CD4-positive, alpha-beta memory T cell (primary cell): ENCODE measurements around the gene COX8A. TPM values are rescaled to one million over a fixed set of nuclear protein-coding genes. Genes with fewer than 3 reads are reported as not detected.

Experiments
- CTCF ChIA-PET: fragments of 350-600 bp; sonication (Branson Sonifier 250); formaldehyde crosslinking; loops from one replicate; lab custom pipeline; 2021; ENCODE audit warnings: inconsistent platforms; ENCODE audit not compliant: partially characterized antibody; lab: Charles Lee
- POLR2A ChIA-PET: fragments of 350-600 bp; sonication (Branson Sonifier 250); formaldehyde crosslinking; loops from one replicate; lab custom pipeline; 2021; ENCODE audit not compliant: partially characterized antibody; lab: Charles Lee
- DNase-seq, 5 donors: peaks; one replicate each; pipeline versions ENCODE4 v3.0.0 to v3.0.0-alpha.2; 2020 to 2022; ENCODE audit warnings: mixed read lengths in 1 of 5
- H3K27ac ChIP-seq: one replicate; pipeline ENCODE4 v1.7.0; 2013; ENCODE audit warnings: low read depth, low read length
- H3K27me3 ChIP-seq: 2 replicates; pipeline ENCODE4 v1.7.0; 2013; ENCODE audit warnings: mild to moderate bottlenecking, low read length, moderate library complexity; ENCODE audit not compliant: insufficient read depth
- H3K36me3 ChIP-seq: 2 replicates; pipeline ENCODE4 v1.7.0; 2013; ENCODE audit warnings: mild to moderate bottlenecking, low read length, moderate library complexity; ENCODE audit not compliant: insufficient read depth
- H3K4me1 ChIP-seq: 2 replicates; pipeline ENCODE4 v1.7.0; 2013; ENCODE audit warnings: mild to moderate bottlenecking, low read length, moderate library complexity; ENCODE audit not compliant: insufficient read depth
- H3K4me3 ChIP-seq, 2 donors: one replicate each; pipeline ENCODE4 v1.7.0; 2013; ENCODE audit warnings: low read length in 2 of 2, mild to moderate bottlenecking in 1 of 2
- H3K9me3 ChIP-seq, 2 donors: one replicate each; pipeline ENCODE4 v1.7.0; 2013; ENCODE audit warnings: low read length in 2 of 2, control low read depth in 1 of 2; ENCODE audit not compliant: control insufficient read depth in 1 of 2
- H3K27ac Mint-ChIP-seq, 7 donors: one replicate each; pipeline ENCODE4 v1.8.0; 2020 to 2021; ENCODE audit warnings: mixed read lengths in 7 of 7, mild to moderate bottlenecking in 6 of 7, inconsistent platforms in 3 of 7, moderate library complexity in 3 of 7
- H3K27me3 Mint-ChIP-seq, 2 donors: one replicate each; pipeline ENCODE4 v1.8.0; 2020 to 2021; ENCODE audit warnings: mixed read lengths in 2 of 2
- H3K36me3 Mint-ChIP-seq, 2 donors: one replicate each; pipeline ENCODE4 v1.8.0; 2020 to 2021; ENCODE audit warnings: mixed read lengths in 2 of 2, inconsistent platforms in 1 of 2, mild to moderate bottlenecking in 1 of 2
- H3K4me1 Mint-ChIP-seq, 4 donors: one replicate each; pipeline ENCODE4 v1.8.0; 2020 to 2021; ENCODE audit warnings: mixed read lengths in 4 of 4, mild to moderate bottlenecking in 1 of 4
- H3K4me3 Mint-ChIP-seq, 8 donors: one replicate each; pipeline ENCODE4 v1.8.0; 2020 to 2021; ENCODE audit warnings: mixed read lengths in 8 of 8, mild to moderate bottlenecking in 7 of 8, moderate library complexity in 6 of 8, inconsistent platforms in 3 of 8
- H3K9me3 Mint-ChIP-seq, 8 donors: one replicate each; pipeline ENCODE4 v1.8.0; 2020 to 2021; ENCODE audit warnings: mixed read lengths in 8 of 8, mild to moderate bottlenecking in 5 of 8, inconsistent platforms in 3 of 8, moderate library complexity in 1 of 8
- intact Hi-C: fragments of 100-400 bp; cut with micrococcal nuclease; formaldehyde crosslinking; loops from one replicate; pipeline ENCODE4 v1.15.1; 2023
- polyA plus RNA-seq, 2 donors: library from polyadenylated mRNA; unstranded; fragments of 300-500 nt; fragmentation: Illumina TruSeq; gene quantifications; one replicate each; pipeline ENCODE4 v1.2.3, GENCODE V29; 2021
- total RNA-seq, 2 experiments: library from RNA; stranded (reverse); gene quantifications; one replicate each; pipeline ENCODE4 v1.2.3, GENCODE V29; 2021

Gene COX8A
- total and polyA plus RNA-seq, 4 experiments from 2014 or later, result 113 to 433 (median 256) TPM

GRCh38 chr11:64006398-64006797 is 32.0 kb downstream of the COX8A start:
- no peak overlapping the region for H3K4me3 Mint-ChIP-seq
- peaks cover 8 to 18% (median 13%) of the 10 kb centered on the region in 4 donors for H3K4me1 Mint-ChIP-seq
- Histone ChIP-seq H3K4me1 (peaks cover 11% of the 10 kb centered on the region), H3K27ac (no peak overlapping the region), H3K9me3 (no peaks in the 10 kb centered on the region), H3K4me3 (no peak overlapping the region), H3K27me3 (no peaks in the 10 kb centered on the region), H3K36me3 (no peaks in the 10 kb centered on the region)
- H3K27ac Mint-ChIP-seq, result no peak overlapping the region
- intact Hi-C loops, result loop anchor here (10.0 kb wide), 1 partner anchor 298 kb away; the partner anchor contains the start of genes CATSPERZ and ESRRA
- peaks cover 0 to 1% of the 10 kb centered on the region in 2 donors for H3K36me3 Mint-ChIP-seq
- no peak for DNase-seq
- CTCF ChIA-PET, result interaction anchor here (0.5 to 1.1 kb wide), 2 partner anchors 146 to 297 kb away, joined by 3 to 4 read pairs; no protein-coding TSS in a partner anchor
- H3K27me3 Mint-ChIP-seq, result peaks cover 20 to 24% of the 10 kb centered on the region in 2 donors
- POLR2A ChIA-PET, result interaction anchor here (1.0 kb wide), 1 partner anchor 146 kb away, joined by 3 read pairs; no protein-coding TSS in a partner anchor
- peaks cover 0 to 6% (median 0%) of the 10 kb centered on the region in 8 donors for H3K9me3 Mint-ChIP-seq

- Histone ChIP-seq H3K9me3 (no peaks in the 10 kb centered on the region), H3K27me3 (no peaks in the 10 kb centered on the region), H3K27ac (no peak overlapping the region), H3K4me1 (peaks cover 11% of the 10 kb centered on the region), H3K4me3 (no peak overlapping the region), H3K36me3 (no peaks in the 10 kb centered on the region)
- H3K36me3 Mint-ChIP-seq, result peaks cover 0 to 1% of the 10 kb centered on the region in 2 donors
- peak overlapping the region in 7 of 8 donors; percentile 65 to 85 (median 76) for H3K4me3 Mint-ChIP-seq
- ChIA-PET CTCF (no interaction called here), POLR2A (interaction anchor here (1.0 kb wide), 1 partner anchor 146 kb away, joined by 3 read pairs; no protein-coding TSS in a partner anchor)
- H3K9me3 Mint-ChIP-seq, result peaks cover 0 to 6% (median 0%) of the 10 kb centered on the region in 8 donors
- H3K27ac Mint-ChIP-seq, result peak overlapping the region in 1 of 7 donors; percentile 72
- intact Hi-C loops, result loop anchor here (10.0 kb wide), 1 partner anchor 298 kb away; the partner anchor contains the start of genes CATSPERZ and ESRRA
- DNase-seq, result no peak
- peaks cover 8 to 18% (median 12%) of the 10 kb centered on the region in 4 donors for H3K4me1 Mint-ChIP-seq
- H3K27me3 Mint-ChIP-seq, result peaks cover 20 to 24% of the 10 kb centered on the region in 2 donors
These were observed 32.8 kb downstream of the COX8A start for GRCh38 chr11:64007160-64007628.

GRCh38 chr11:64007629-64008282 is 33.3 kb downstream of the COX8A start:
- no peak overlapping the region for H3K27ac ChIP-seq
- H3K36me3 ChIP-seq, result no peaks in the 10 kb centered on the region
- no peaks in the 10 kb centered on the region for H3K9me3 ChIP-seq
- H3K4me1 ChIP-seq, result peaks cover 11% of the 10 kb centered on the region
- Mint-ChIP-seq H3K36me3 (peaks cover 0 to 1% of the 10 kb centered on the region in 2 donors), H3K27ac (peak overlapping the region in 1 of 7 donors; percentile 70), H3K4me3 (peak overlapping the region in 7 of 8 donors; percentile 19 to 85 (median 72)), H3K4me1 (peaks cover 8 to 18% (median 12%) of the 10 kb centered on the region in 4 donors), H3K9me3 (peaks cover 0 to 6% (median 0%) of the 10 kb centered on the region in 8 donors), H3K27me3 (peaks cover 20 to 24% of the 10 kb centered on the region in 2 donors)
- ChIA-PET POLR2A (no interaction called here), CTCF (no interaction called here)
- H3K27me3 ChIP-seq, result no peaks in the 10 kb centered on the region
- intact Hi-C loops, result loop anchor here (10.0 kb wide), 1 partner anchor 297 kb away; the partner anchor contains the start of genes CATSPERZ and ESRRA
- no peak overlapping the region for H3K4me3 ChIP-seq
- DNase-seq, result no peak

GRCh38 chr11:64008283-64008913 is 34.0 kb downstream of the COX8A start:
- ChIA-PET CTCF (no interaction called here), POLR2A (no interaction called here)
- H3K4me1 Mint-ChIP-seq, result peaks cover 8 to 18% (median 12%) of the 10 kb centered on the region in 4 donors
- peaks cover 11% of the 10 kb centered on the region for H3K4me1 ChIP-seq
- no peak overlapping the region for H3K27ac ChIP-seq
- peaks cover 20 to 24% of the 10 kb centered on the region in 2 donors for H3K27me3 Mint-ChIP-seq
- no peak overlapping the region for H3K4me3 ChIP-seq
- peak overlapping the region in 5 of 8 donors; percentile 19 to 82 (median 70) for H3K4me3 Mint-ChIP-seq
- H3K9me3 ChIP-seq, result no peaks in the 10 kb centered on the region
- no peaks in the 10 kb centered on the region for H3K27me3 ChIP-seq
- H3K36me3 Mint-ChIP-seq, result no peaks in the 10 kb centered on the region
- H3K36me3 ChIP-seq, result no peaks in the 10 kb centered on the region
- H3K27ac Mint-ChIP-seq, result no peak overlapping the region
- intact Hi-C loops, result loop anchor here (10.0 kb wide), 1 partner anchor 296 kb away; the partner anchor contains the start of genes CATSPERZ and ESRRA
- DNase-seq, result no peak
- peaks cover 0 to 6% (median 0%) of the 10 kb centered on the region in 8 donors for H3K9me3 Mint-ChIP-seq

- no peaks in the 10 kb centered on the region for H3K27me3 ChIP-seq
- ChIA-PET CTCF (no interaction called here), POLR2A (no interaction called here)
- no peaks in the 10 kb centered on the region for H3K9me3 ChIP-seq
- H3K4me3 ChIP-seq, result no peak overlapping the region
- Mint-ChIP-seq H3K27ac (no peak overlapping the region), H3K27me3 (peaks cover 20 to 24% of the 10 kb centered on the region in 2 donors), H3K9me3 (peaks cover 0 to 6% (median 0%) of the 10 kb centered on the region in 8 donors), H3K4me1 (peaks cover 8 to 18% (median 12%) of the 10 kb centered on the region in 4 donors), H3K4me3 (no peak overlapping the region), H3K36me3 (no peaks in the 10 kb centered on the region)
- no peak for DNase-seq
- peaks cover 11% of the 10 kb centered on the region for H3K4me1 ChIP-seq
- H3K27ac ChIP-seq, result no peak overlapping the region
- intact Hi-C loops, result loop anchor here (10.0 kb wide), 1 partner anchor 296 kb away; the partner anchor contains the start of genes CATSPERZ and ESRRA
- H3K36me3 ChIP-seq, result no peaks in the 10 kb centered on the region
These were observed 34.7 kb downstream of the COX8A start for GRCh38 chr11:64008914-64009633.

GRCh38 chr11:64009710-64010109 is 35.3 kb downstream of the COX8A start:
- H3K27ac ChIP-seq, result no peak overlapping the region
- H3K27ac Mint-ChIP-seq, result no peak overlapping the region
- H3K4me3 Mint-ChIP-seq, result no peak overlapping the region
- H3K27me3 ChIP-seq, result no peaks in the 10 kb centered on the region
- peaks cover 20 to 24% of the 10 kb centered on the region in 2 donors for H3K27me3 Mint-ChIP-seq
- CTCF ChIA-PET, result no interaction called here
- H3K4me3 ChIP-seq, result no peak overlapping the region
- H3K36me3 ChIP-seq, result no peaks in the 10 kb centered on the region
- H3K9me3 ChIP-seq, result no peaks in the 10 kb centered on the region
- peaks cover 0 to 6% (median 0%) of the 10 kb centered on the region in 8 donors for H3K9me3 Mint-ChIP-seq
- no peak for DNase-seq
- POLR2A ChIA-PET, result no interaction called here
- intact Hi-C loops, result loop anchor here (10.0 kb wide), 1 partner anchor 295 kb away; the partner anchor contains the start of genes CATSPERZ and ESRRA
- no peaks in the 10 kb centered on the region for H3K36me3 Mint-ChIP-seq
- H3K4me1 ChIP-seq, result peaks cover 11% of the 10 kb centered on the region
- peaks cover 8 to 18% (median 12%) of the 10 kb centered on the region in 4 donors for H3K4me1 Mint-ChIP-seq
